Measurements from ENCODE around the gene SHC3. TPM values are rescaled to one million over a fixed set of nuclear protein-coding genes. Genes with fewer than 3 reads are reported as not detected.

Gene SHC3
- total and polyA plus RNA-seq, 2 experiments from 2014 or later = 0.30 to 0.54 TPM

DNA sequence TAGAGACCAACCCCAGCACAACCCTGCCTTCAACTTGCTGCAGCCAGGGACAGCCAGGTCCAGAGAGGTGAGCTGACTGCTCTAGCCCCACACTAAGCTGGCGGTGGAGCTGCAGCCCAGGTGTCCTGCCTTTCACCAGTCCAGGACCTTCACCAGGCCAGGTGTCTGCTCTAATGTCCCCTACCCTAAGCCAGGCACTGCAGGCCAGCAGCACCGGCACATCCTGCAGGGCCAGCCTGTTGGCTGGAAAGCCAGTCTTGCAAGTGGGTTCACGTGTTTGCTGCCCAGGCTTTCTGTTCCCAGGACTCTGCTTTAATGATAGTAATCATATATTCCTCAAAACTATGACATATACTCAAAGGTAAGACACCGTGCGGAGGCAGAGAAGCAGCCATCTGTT lies 5.5 kb downstream of the SHC3 start:
- no peak overlapping the region for H3K4me3 ChIP-seq

GRCh38 chr9:89172398-89172797 lies 6.2 kb downstream of the SHC3 start:
- no peak overlapping the region for H3K4me2 ChIP-seq (ENCODE audit: unreplicated experiment)
- no peaks in the 10 kb centered on the region for H3K9me3 ChIP-seq (ENCODE audit: low read depth)
- H2AFZ ChIP-seq = no peak overlapping the region
- no peak overlapping the region for H3K4me3 ChIP-seq
- no peaks in the 10 kb centered on the region for H3F3A ChIP-seq (ENCODE audit: insufficient read depth)
- H3K79me2 ChIP-seq (ENCODE audit: insufficient read depth) = no peaks in the 10 kb centered on the region
- H3K9me2 ChIP-seq (ENCODE audit: insufficient read depth) = no peaks in the 10 kb centered on the region
- no peak for DNase-seq
- 0 out of 2 replicates have a peak, but pooled peaks cover 5% of the 10 kb centered on the region for H3K27me3 ChIP-seq (replicated peaks; ENCODE audit: insufficient read depth)
- no peak overlapping the region for H3K9ac ChIP-seq
- TF ChIP-seq EZH2 (IDR thresholded peaks at IDR 0.05; ENCODE audit: insufficient read depth, poor library complexity, severe bottlenecking) = no peak
- no peak for TF ChIP-seq EZH2phosphoT487 (IDR thresholded peaks at IDR 0.05; ENCODE audit: insufficient read depth, low read depth)
- WGBS, 2 experiments (ENCODE audit: low coverage in 1 of 2, low lambda C conversion rate in 2 of 2, missing lambda C conversion rate in 2 of 2) = 44 to 56% methylated on average over 2 of the region's 2 CpGs
- no peak overlapping the region for H3K27ac ChIP-seq
- in situ Hi-C loops (cut with MboI) = no loop called here
- no peaks in the 10 kb centered on the region for H3K36me3 ChIP-seq (ENCODE audit: low read depth)
- H4K20me1 ChIP-seq (ENCODE audit: insufficient read depth) = no peaks in the 10 kb centered on the region
- H3K4me1 ChIP-seq (ENCODE audit: insufficient read depth) = no peaks in the 10 kb centered on the region

More for the DNA sequence above, 5.5 kb downstream of the SHC3 start:
- H3K4me2 ChIP-seq (ENCODE audit: unreplicated experiment) = no peak overlapping the region
- H3K27me3 ChIP-seq (replicated peaks; ENCODE audit: insufficient read depth) = 0 out of 2 replicates have a peak, but pooled peaks cover 5% of the 10 kb centered on the region
- H3K9me3 ChIP-seq (ENCODE audit: low read depth) = no peaks in the 10 kb centered on the region
- in situ Hi-C loops (cut with MboI) = no loop called here
- no peak overlapping the region for H2AFZ ChIP-seq
- no peak overlapping the region for H3K27ac ChIP-seq
- H3K9me2 ChIP-seq (ENCODE audit: insufficient read depth) = no peaks in the 10 kb centered on the region
- TF ChIP-seq EZH2phosphoT487 (IDR thresholded peaks at IDR 0.05; ENCODE audit: insufficient read depth, low read depth) (no peak), EZH2 (IDR thresholded peaks at IDR 0.05; ENCODE audit: insufficient read depth, poor library complexity, severe bottlenecking) (no peak)
- H3K9ac ChIP-seq = no peak overlapping the region
- no peaks in the 10 kb centered on the region for H3K4me1 ChIP-seq (ENCODE audit: insufficient read depth)
- no peaks in the 10 kb centered on the region for H3K79me2 ChIP-seq (ENCODE audit: insufficient read depth)
- no peaks in the 10 kb centered on the region for H3F3A ChIP-seq (ENCODE audit: insufficient read depth)
- H3K36me3 ChIP-seq (ENCODE audit: low read depth) = no peaks in the 10 kb centered on the region
- H4K20me1 ChIP-seq (ENCODE audit: insufficient read depth) = no peaks in the 10 kb centered on the region
- WGBS, 2 experiments (ENCODE audit: low coverage in 1 of 2, low lambda C conversion rate in 2 of 2, missing lambda C conversion rate in 2 of 2) = 95 to 96% methylated on average over 5 of the region's 5 CpGs
- no peak for DNase-seq

GRCh38 chr9:89171693-89172092 lies 6.9 kb downstream of the SHC3 start:
- WGBS, 2 experiments (ENCODE audit: low coverage in 1 of 2, low lambda C conversion rate in 2 of 2, missing lambda C conversion rate in 2 of 2) = 81 to 95% methylated on average over 4 of the region's 4 CpGs
- no peak for DNase-seq
- Histone ChIP-seq H3K9me3 (ENCODE audit: low read depth) (no peaks in the 10 kb centered on the region), H2AFZ (no peak overlapping the region), H3K36me3 (ENCODE audit: low read depth) (no peaks in the 10 kb centered on the region), H3K4me3 (no peak overlapping the region), H3K4me1 (ENCODE audit: insufficient read depth) (no peaks in the 10 kb centered on the region), H3K9me2 (ENCODE audit: insufficient read depth) (no peaks in the 10 kb centered on the region), H3K27ac (no peak overlapping the region), H4K20me1 (ENCODE audit: insufficient read depth) (no peaks in the 10 kb centered on the region), H3K4me2 (ENCODE audit: unreplicated experiment) (no peak overlapping the region), H3F3A (ENCODE audit: insufficient read depth) (no peaks in the 10 kb centered on the region), H3K79me2 (ENCODE audit: insufficient read depth) (no peaks in the 10 kb centered on the region), H3K27me3 (replicated peaks; ENCODE audit: insufficient read depth) (0 out of 2 replicates have a peak, but pooled peaks cover 3% of the 10 kb centered on the region), H3K9ac (no peak overlapping the region)
- TF ChIP-seq EZH2 (IDR thresholded peaks at IDR 0.05; ENCODE audit: insufficient read depth, poor library complexity, severe bottlenecking) = no peak
- TF ChIP-seq EZH2phosphoT487 (IDR thresholded peaks at IDR 0.05; ENCODE audit: insufficient read depth, low read depth) = no peak
- in situ Hi-C loops (cut with MboI) = no loop called here

- no peaks in the 10 kb centered on the region for H3K9me2 ChIP-seq (ENCODE audit: insufficient read depth)
- no peaks in the 10 kb centered on the region for H3K4me1 ChIP-seq (ENCODE audit: insufficient read depth)
- H3F3A ChIP-seq (ENCODE audit: insufficient read depth) = no peaks in the 10 kb centered on the region
- H4K20me1 ChIP-seq (ENCODE audit: insufficient read depth) = no peaks in the 10 kb centered on the region
- H3K79me2 ChIP-seq (ENCODE audit: insufficient read depth) = no peaks in the 10 kb centered on the region
- in situ Hi-C loops (cut with MboI) = no loop called here
- H3K4me3 ChIP-seq = no peak overlapping the region
- no peak overlapping the region for H3K9ac ChIP-seq
- TF ChIP-seq EZH2 (IDR thresholded peaks at IDR 0.05; ENCODE audit: insufficient read depth, poor library complexity, severe bottlenecking) = no peak
- TF ChIP-seq EZH2phosphoT487 (IDR thresholded peaks at IDR 0.05; ENCODE audit: insufficient read depth, low read depth) = no peak
- H3K9me3 ChIP-seq (ENCODE audit: low read depth) = no peaks in the 10 kb centered on the region
- H2AFZ ChIP-seq = no peak overlapping the region
- WGBS, 2 experiments (ENCODE audit: low coverage in 1 of 2, low lambda C conversion rate in 2 of 2, missing lambda C conversion rate in 2 of 2) = 33 to 37% methylated on average over 3 of the region's 3 CpGs
- H3K27me3 ChIP-seq (replicated peaks; ENCODE audit: insufficient read depth) = no peaks in the 10 kb centered on the region
- no peaks in the 10 kb centered on the region for H3K36me3 ChIP-seq (ENCODE audit: low read depth)
- H3K27ac ChIP-seq = no peak overlapping the region
- no peak for DNase-seq
- no peak overlapping the region for H3K4me2 ChIP-seq (ENCODE audit: unreplicated experiment)
Observed at GRCh38 chr9:89171231-89171630, 7.4 kb downstream of the SHC3 start.
